ENCODE data around the gene BAG1.

BAG1 gene

DNA sequence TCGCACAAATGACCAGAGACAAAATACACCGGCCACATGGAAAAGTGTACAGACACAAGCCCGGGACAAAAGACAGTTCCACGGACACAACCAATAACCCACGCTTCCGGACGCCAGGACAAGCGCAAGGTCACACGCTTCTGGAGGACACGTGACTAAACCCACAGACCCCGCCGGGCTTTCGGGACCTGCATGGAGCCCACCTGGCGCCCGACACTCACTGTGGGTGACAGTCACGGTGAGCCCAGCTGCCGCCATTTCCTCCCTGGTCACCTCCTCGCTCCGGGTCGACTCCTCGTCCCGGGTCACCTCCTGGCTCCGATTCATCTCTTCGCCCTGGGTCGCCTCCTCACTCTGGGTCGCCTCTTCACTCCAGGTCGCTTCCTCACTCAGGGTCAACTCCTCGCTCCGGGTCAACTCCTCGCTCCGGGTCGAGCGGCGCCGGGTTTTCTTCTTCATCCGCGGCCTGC lies 470 bp downstream of the BAG1 start:
- Mint-ChIP-seq H3K36me3 (ENCODE audit: low read depth) (peaks cover 65% of the 10 kb centered on the region), H3K4me1 (peaks cover 52% of the 10 kb centered on the region), H3K27ac (peak overlapping the region; percentile 95), H3K4me3 (peak overlapping the region; percentile 96), H3K27me3 (no peaks in the 10 kb centered on the region), H3K9me3 (no peaks in the 10 kb centered on the region)
- DNase-seq, result peak; percentile 57
- ATAC-seq, result peak; percentile 9

DNA sequence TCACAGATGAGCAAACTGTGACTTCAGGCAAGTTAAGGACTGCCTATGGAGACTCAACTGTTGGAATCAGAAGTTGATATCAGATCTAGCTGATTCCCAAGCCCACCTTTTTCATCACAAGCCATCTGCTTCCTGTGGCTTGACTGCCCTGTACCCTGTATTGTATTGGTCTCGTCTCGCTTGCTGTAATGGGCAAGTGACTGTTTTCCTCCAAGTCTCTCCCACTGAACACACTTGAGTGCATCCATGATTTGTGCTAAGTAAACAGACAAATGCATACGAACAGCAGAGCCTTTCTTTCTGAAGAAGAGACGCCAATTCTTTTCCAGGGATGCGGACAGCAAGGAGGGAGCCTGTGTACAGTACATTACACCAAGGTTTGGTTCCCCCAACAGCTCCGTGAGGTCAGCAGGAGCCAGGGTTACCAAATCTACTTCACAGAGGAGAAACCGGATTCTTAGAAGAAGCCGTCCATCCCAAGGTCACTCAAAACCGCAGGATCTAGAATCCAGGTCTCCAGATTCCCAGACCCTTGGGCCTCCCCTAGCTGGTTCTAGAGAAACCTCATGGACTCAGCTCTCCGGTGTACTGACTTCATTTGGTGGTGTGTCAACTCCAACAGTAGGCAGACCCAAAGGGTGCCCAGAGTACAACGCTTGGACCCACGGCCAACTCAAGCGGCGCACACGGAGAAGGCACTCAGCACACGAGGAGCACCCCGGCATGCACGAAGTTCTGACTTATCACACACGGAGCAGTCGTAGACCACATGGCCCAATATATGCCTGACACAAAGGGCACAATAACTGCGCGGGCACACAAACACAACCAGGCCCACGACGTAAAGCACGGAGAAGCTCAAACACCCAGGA lies 1.1 kb downstream of the BAG1 start:
- peak; percentile 19 for DNase-seq
- Mint-ChIP-seq H3K4me3 (peak overlapping the region; percentile 96), H3K36me3 (ENCODE audit: low read depth) (peaks cover 70% of the 10 kb centered on the region), H3K27me3 (no peaks in the 10 kb centered on the region), H3K4me1 (peaks cover 52% of the 10 kb centered on the region), H3K9me3 (no peaks in the 10 kb centered on the region), H3K27ac (peak overlapping the region; percentile 95)
- no peak for ATAC-seq

DNA sequence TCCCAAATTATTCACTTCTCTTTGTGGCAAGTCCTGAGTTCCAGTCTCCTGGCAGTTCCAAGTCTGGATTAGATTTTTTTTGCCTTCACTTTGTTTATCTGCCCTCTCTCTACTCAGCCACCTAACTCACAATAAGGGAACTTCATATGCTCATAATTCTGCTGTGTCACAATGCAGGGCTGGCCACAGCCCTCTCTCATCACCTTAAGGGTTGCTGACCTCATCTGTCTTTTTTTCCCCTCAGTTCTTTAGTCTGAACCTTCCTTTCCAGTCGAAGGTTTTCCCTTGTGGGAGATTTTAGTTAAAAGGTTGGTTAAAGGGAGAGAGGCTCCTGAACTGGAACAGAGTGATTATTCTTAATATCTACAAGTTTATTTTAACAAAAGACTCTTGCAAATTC lies 4.1 kb downstream of the BAG1 start:
- H3K36me3 Mint-ChIP-seq (ENCODE audit: low read depth), result peaks cover 70% of the 10 kb centered on the region
- no peaks in the 10 kb centered on the region for H3K27me3 Mint-ChIP-seq
- H3K4me3 Mint-ChIP-seq, result no peak overlapping the region
- H3K4me1 Mint-ChIP-seq, result peaks cover 31% of the 10 kb centered on the region
- H3K27ac Mint-ChIP-seq, result no peak overlapping the region
- no peaks in the 10 kb centered on the region for H3K9me3 Mint-ChIP-seq
- DNase-seq, result no peak
- no peak for ATAC-seq

DNA sequence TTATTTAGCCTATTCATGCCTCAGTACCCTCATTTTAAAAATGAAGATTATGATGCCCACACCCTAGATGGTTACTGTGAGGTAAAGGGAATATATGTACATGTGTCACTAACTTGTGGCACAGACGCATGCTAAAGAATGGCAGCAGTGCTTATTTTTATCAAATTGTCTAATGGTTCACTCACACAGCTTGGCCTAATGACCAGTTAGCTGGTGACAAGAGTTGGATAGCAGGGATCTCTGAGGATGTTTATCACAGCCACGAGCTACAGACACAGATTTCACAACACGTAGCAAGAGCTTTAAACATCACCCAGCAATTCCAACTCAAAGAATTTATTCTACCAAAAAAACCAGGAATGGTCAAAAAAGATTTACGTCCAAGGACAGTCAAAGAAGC lies 7.2 kb downstream of the BAG1 start:
- Mint-ChIP-seq H3K4me3 (no peak overlapping the region), H3K9me3 (no peaks in the 10 kb centered on the region), H3K27me3 (no peaks in the 10 kb centered on the region), H3K36me3 (ENCODE audit: low read depth) (peaks cover 71% of the 10 kb centered on the region), H3K4me1 (peaks cover 19% of the 10 kb centered on the region), H3K27ac (no peak overlapping the region)
- no peak for ATAC-seq
- no peak for DNase-seq

DNA sequence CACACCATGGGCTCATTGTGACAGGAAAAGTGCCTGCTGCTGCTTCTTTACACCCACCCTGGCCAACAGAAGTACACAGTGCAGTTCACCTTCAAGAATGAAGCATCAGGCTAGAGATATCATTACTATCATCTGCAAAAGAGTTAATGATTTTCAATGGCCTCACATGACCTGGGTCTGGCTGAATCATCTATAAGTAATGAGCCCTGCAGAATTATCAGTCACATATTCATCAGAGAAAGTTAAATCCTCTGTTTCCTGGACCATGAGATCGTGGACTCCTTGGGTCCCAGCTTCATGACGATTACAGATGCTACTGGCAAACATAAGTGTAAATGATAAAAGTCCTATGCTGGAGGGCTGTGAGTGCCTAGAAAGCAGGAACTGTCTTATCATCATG lies 8.3 kb downstream of the BAG1 start:
- no peak for ATAC-seq
- Mint-ChIP-seq H3K27ac (no peak overlapping the region), H3K4me1 (peaks cover 13% of the 10 kb centered on the region), H3K9me3 (no peaks in the 10 kb centered on the region), H3K27me3 (no peaks in the 10 kb centered on the region), H3K36me3 (ENCODE audit: low read depth) (peaks cover 63% of the 10 kb centered on the region), H3K4me3 (no peak overlapping the region)
- no peak for DNase-seq

DNA sequence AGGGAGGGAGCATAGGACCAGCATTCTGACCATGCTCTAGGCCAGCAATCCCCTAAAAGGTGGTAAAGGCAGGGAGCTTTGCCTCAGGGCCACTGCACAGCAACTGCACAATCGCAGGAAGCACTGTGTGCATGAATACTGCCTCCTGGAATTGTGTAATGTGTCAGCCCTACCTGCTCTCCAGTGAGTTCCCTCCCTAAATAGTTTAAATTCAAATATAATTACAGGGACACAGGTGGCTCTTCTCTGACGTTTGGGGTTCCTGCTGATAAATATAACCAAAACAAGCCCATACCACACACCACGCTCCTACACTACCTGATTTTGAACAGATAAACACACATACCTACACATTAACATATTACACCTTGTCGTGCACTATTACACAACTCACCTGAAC lies 9.0 kb downstream of the BAG1 start:
- H3K36me3 Mint-ChIP-seq (ENCODE audit: low read depth), result peaks cover 61% of the 10 kb centered on the region
- ATAC-seq (no peak), DNase-seq (no peak)
- H3K27ac Mint-ChIP-seq, result no peak overlapping the region
- no peaks in the 10 kb centered on the region for H3K9me3 Mint-ChIP-seq
- no peaks in the 10 kb centered on the region for H3K27me3 Mint-ChIP-seq
- H3K4me3 Mint-ChIP-seq, result no peak overlapping the region
- peaks cover 7% of the 10 kb centered on the region for H3K4me1 Mint-ChIP-seq

DNA sequence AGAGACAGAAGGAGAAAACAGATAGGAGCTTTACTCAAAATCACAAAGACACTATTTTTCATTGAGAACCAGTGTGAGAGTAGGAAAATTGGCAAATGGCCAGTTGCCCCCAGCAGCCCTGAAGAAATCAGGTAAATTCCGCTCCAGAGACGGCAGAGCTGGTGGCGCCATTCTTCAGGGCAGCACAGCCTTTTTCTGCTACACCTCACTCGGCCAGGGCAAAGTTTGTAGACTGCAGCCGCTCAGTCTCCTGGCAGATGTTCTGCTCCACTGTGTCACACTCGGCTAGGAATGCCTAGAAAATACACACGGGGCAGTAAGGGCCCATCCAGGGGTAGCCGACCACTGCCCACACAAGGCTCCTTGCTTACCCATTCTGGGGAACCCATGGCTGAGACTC lies 9.5 kb downstream of the BAG1 start:
- ATAC-seq, result no peak
- peaks cover 4% of the 10 kb centered on the region for H3K4me1 Mint-ChIP-seq
- H3K36me3 Mint-ChIP-seq (ENCODE audit: low read depth), result peaks cover 56% of the 10 kb centered on the region
- H3K27ac Mint-ChIP-seq, result no peak overlapping the region
- H3K27me3 Mint-ChIP-seq, result no peaks in the 10 kb centered on the region
- no peak overlapping the region for H3K4me3 Mint-ChIP-seq
- no peak for DNase-seq
- H3K9me3 Mint-ChIP-seq, result no peaks in the 10 kb centered on the region

DNA sequence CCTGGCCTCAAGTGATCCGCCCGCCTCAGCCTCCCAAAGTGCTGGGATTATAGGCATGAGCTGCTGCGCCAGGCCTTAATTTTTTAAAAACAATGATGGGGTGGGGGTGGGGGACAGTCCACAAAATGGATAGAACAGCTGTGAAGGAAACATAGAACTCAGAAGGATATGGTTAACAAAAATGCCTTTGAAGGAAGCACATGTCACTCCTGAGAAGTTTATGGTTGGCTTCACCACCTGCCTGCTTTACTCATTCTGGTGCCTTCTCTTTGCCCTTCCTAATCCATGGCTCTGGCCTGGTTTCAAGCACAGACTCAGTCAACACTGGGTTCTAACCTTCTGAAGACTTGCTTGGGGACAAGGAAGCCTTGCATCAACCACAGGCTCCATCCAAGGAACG lies 10.3 kb downstream of the BAG1 start:
- Mint-ChIP-seq H3K4me3 (no peak overlapping the region), H3K27ac (no peak overlapping the region), H3K9me3 (no peaks in the 10 kb centered on the region), H3K4me1 (peaks cover 2% of the 10 kb centered on the region), H3K27me3 (no peaks in the 10 kb centered on the region), H3K36me3 (ENCODE audit: low read depth) (peaks cover 52% of the 10 kb centered on the region)
- no peak for DNase-seq
- no peak for ATAC-seq

DNA sequence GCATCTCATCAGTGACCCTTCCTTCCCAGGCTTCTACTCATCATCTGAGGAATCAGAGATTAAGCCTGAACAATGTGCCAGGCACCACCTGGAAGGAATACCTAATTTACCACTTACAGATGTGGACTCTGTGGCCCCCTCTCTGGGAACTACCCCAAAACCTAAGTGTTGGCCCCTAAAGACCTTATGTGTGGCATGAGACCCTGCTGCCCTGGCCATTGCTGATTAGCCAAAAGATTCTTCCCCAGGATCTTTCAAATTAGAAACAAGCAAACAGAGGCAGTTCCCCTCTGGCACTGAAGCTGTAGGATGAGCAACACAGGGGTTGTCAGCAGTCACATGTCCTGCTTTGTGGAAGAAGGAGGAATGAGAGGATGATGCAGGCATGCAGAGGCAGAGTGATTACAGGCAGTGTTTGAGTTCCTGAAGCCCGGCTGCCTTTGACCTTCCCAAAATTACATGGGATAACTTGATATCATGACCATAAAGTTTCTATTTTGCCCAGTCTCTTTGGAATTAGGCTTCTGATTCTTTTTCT lies 14.0 kb downstream of the BAG1 start:
- Mint-ChIP-seq H3K4me1 (no peaks in the 10 kb centered on the region), H3K27ac (no peak overlapping the region), H3K9me3 (no peaks in the 10 kb centered on the region), H3K36me3 (ENCODE audit: low read depth) (peaks cover 28% of the 10 kb centered on the region), H3K4me3 (no peak overlapping the region), H3K27me3 (no peaks in the 10 kb centered on the region)
- DNase-seq (no peak), ATAC-seq (no peak)

DNA sequence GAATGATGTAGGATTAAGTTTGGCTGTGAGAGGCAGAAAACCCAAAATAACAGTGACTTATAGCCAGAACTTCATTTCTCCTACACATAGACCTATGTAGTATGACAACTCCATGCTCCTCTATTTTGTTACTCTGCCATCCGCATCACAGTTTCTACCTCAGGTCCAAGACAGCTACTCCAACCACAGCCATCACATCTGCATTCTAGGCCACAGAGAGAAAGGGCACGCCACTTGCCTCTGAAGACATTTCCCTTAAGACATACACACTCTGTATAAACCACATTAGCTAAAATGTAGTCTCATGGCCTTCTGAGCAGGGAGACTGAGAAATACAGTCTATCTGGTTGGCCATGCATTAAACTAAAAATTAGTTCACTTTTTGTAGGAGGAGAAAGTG lies 14.5 kb downstream of the BAG1 start:
- Mint-ChIP-seq H3K4me3 (no peak overlapping the region), H3K36me3 (ENCODE audit: low read depth) (peaks cover 28% of the 10 kb centered on the region), H3K27ac (peak overlapping the region; percentile 36), H3K27me3 (no peaks in the 10 kb centered on the region), H3K4me1 (no peaks in the 10 kb centered on the region), H3K9me3 (no peaks in the 10 kb centered on the region)
- peak; percentile 35 for ATAC-seq
- no peak for DNase-seq

DNA sequence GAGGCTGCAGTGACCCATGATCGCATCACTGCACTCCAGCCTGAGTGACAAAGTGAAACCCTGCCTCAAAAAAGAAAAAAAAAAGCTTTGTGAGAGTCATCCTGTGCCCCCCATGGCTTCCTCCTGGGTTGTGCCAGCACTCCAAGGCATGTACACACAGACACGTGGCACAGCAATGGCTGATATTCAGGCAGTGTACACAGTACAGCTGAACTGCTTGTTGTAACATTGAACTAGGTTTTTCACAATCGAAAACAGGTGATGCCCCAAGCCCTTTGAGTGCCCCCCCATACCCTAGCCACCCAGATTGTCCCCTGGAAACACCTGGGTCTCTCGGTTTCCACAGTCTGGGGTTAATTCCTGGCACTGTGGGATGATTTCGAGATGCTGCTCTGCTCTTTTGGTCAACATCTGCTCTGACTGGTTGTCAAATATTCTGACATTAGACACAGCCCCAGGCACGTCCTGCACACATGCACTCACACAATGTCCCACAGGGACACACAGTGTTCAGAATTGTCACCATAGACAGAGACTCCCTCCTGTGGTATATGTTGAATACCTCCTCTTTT lies 15.3 kb downstream of the BAG1 start:
- H3K27me3 Mint-ChIP-seq, result no peaks in the 10 kb centered on the region
- no peak for ATAC-seq
- no peak for DNase-seq
- no peaks in the 10 kb centered on the region for H3K9me3 Mint-ChIP-seq
- H3K27ac Mint-ChIP-seq, result no peak overlapping the region
- H3K4me3 Mint-ChIP-seq, result no peak overlapping the region
- no peaks in the 10 kb centered on the region for H3K4me1 Mint-ChIP-seq
- peaks cover 22% of the 10 kb centered on the region for H3K36me3 Mint-ChIP-seq (ENCODE audit: low read depth)

DNA sequence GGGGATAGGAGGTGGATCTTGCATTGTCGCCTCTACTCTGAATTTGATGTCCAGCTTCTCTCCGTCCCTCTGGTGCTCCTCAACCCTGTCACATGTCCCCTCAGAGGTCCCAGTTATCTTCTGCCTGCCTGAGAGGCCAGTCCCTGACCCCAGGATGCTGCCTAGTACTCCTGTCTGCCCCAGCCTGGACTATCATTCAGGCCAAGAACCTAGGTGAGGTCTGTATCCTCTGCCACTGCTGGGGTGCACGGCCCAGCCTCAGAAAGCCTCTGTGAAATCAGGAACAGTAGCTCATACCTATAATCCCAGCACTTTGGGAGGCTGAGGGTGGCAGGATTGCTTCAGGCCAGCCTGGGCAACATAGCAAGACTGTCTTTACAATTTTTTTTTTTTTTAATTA lies 15.9 kb downstream of the BAG1 start:
- no peak overlapping the region for H3K4me3 Mint-ChIP-seq
- peaks cover 22% of the 10 kb centered on the region for H3K36me3 Mint-ChIP-seq (ENCODE audit: low read depth)
- ATAC-seq (no peak), DNase-seq (no peak)
- no peaks in the 10 kb centered on the region for H3K4me1 Mint-ChIP-seq
- H3K27ac Mint-ChIP-seq, result no peak overlapping the region
- H3K27me3 Mint-ChIP-seq, result no peaks in the 10 kb centered on the region
- no peaks in the 10 kb centered on the region for H3K9me3 Mint-ChIP-seq

DNA sequence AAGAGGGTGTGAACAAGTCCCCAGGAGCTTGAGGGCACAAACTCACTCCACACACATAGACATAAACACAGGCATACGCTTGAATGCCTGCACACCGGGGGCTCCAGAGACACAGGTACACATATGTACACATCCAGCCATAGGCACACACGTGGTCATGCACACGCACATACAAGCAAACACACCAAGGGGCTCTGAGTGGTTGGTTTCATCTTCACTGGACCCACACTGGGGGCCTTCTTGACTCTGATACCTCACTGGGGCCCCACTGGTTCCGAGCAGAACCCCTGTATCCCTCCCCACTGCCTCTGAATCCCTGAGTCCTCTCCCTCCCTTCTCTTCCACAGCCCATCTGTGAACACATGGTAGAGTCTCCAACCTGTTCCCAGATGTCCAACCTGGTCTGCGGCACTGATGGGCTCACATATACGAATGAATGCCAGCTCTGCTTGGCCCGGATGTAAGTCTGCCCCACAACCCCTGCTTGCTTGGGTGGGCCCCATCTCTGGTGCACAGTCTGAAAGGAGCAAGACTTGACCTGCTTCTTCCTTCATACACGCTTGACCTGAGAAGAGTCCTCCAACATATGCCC lies 18.1 kb downstream of the BAG1 start:
- no peak for DNase-seq
- no peak for ATAC-seq
- H3K27me3 Mint-ChIP-seq, result no peaks in the 10 kb centered on the region
- H3K4me3 Mint-ChIP-seq, result no peak overlapping the region
- no peaks in the 10 kb centered on the region for H3K9me3 Mint-ChIP-seq
- no peaks in the 10 kb centered on the region for H3K4me1 Mint-ChIP-seq
- H3K27ac Mint-ChIP-seq, result no peak overlapping the region
- H3K36me3 Mint-ChIP-seq (ENCODE audit: low read depth), result peaks cover 12% of the 10 kb centered on the region

DNA sequence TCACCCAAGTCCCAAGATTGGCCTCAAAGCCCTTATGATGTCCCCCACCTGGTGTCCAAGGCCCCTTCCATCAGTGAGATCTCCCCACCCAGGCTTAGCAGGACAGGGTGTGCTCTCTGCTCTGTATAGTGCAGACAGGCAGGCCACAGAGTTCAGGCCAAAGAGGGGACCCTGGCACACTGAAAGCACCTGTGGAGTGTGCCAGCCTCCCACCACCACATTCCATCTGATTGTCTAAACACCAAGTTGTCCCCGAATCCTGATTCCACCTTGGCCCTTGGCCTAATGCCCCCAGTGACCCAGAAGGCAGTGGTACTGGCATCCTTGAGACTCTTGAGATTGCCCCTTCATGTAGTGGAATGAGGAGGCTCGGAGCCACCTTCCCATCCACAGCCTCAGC lies 19.2 kb downstream of the BAG1 start:
- Mint-ChIP-seq H3K4me3 (no peak overlapping the region), H3K36me3 (ENCODE audit: low read depth) (peaks cover 7% of the 10 kb centered on the region), H3K4me1 (no peaks in the 10 kb centered on the region), H3K27me3 (no peaks in the 10 kb centered on the region), H3K9me3 (no peaks in the 10 kb centered on the region), H3K27ac (no peak overlapping the region)
- ATAC-seq (no peak), DNase-seq (no peak)

Measured in activated naive CD8-positive, alpha-beta T cell treated with anti-CD3 and anti-CD28 coated beads, Interleukin-2, amount 50 U/mL, for 24 hours (primary cell).